Activated CD4-positive, alpha-beta T cell treated with anti-CD3 and anti-CD28 coated beads for 24 hours (primary cell): Measurements from ENCODE around the gene FANK1.
"Not testable (repeated sequence)": the region's sequence is repeated elsewhere in the genome, so short reads cannot be mapped to it uniquely, and the experiment has no call there.

ENCODE experiments used
- DNase-seq, 2 donors: peaks; one replicate each; pipeline ENCODE4 v3.0.0-alpha.2; 2020; ENCODE audit warnings: low read depth in 2 of 2

The FANK1 gene

GRCh38 chr10:125886914-125887512 is 9.4 kb upstream of the FANK1 start:
- no peak for DNase-seq

GRCh38 chr10:125889441-125889840 is 6.9 kb upstream of the FANK1 start:
- DNase-seq: not testable (repeated sequence)

- not testable (repeated sequence) for DNase-seq
Measured at GRCh38 chr10:125892402-125892801, 4.0 kb upstream of the FANK1 start.

- not testable (repeated sequence) for DNase-seq
Measured at GRCh38 chr10:125894176-125894575, 2.2 kb upstream of the FANK1 start.

- peak; percentile 10 to 35 for DNase-seq
Measured at GRCh38 chr10:125895130-125896087, 955 bp upstream of the FANK1 start.

- DNase-seq: not testable (repeated sequence)
Measured at GRCh38 chr10:125897317-125897716, 953 bp downstream of the FANK1 start.

- not testable (repeated sequence) for DNase-seq
Measured at GRCh38 chr10:125900963-125901362, 4.6 kb downstream of the FANK1 start.

GRCh38 chr10:125903135-125903640 is 6.8 kb downstream of the FANK1 start:
- not testable (repeated sequence) for DNase-seq

- not testable (repeated sequence) for DNase-seq
Measured at GRCh38 chr10:125905069-125905994, 9.0 kb downstream of the FANK1 start.

GRCh38 chr10:125907598-125907997 is 11.2 kb downstream of the FANK1 start:
- DNase-seq: not testable (repeated sequence)

GRCh38 chr10:125908813-125909212 is 12.4 kb downstream of the FANK1 start:
- not testable (repeated sequence) for DNase-seq

GRCh38 chr10:125909491-125909890 is 13.1 kb downstream of the FANK1 start:
- not testable (repeated sequence) for DNase-seq

GRCh38 chr10:125911145-125911544 is 14.8 kb downstream of the FANK1 start:
- no peak for DNase-seq

GRCh38 chr10:125911990-125912389 is 15.6 kb downstream of the FANK1 start:
- DNase-seq: no peak

- not testable (repeated sequence) for DNase-seq
Measured at GRCh38 chr10:125913277-125913676, 16.9 kb downstream of the FANK1 start.

GRCh38 chr10:125916977-125917376 is 20.6 kb downstream of the FANK1 start:
- no peak for DNase-seq

- DNase-seq: not testable (repeated sequence)
Measured at GRCh38 chr10:125917704-125918361, 21.5 kb downstream of the FANK1 start.

GRCh38 chr10:125921643-125922306 is 25.4 kb downstream of the FANK1 start:
- not testable (repeated sequence) for DNase-seq

GRCh38 chr10:125925262-125925834 is 29.0 kb downstream of the FANK1 start:
- DNase-seq: no peak

GRCh38 chr10:125926247-125926646 is 29.9 kb downstream of the FANK1 start:
- no peak for DNase-seq
